GM08714 (cell line): ENCODE results near the gene NEO1.

Experiments used
- H3K4me3 ChIP-seq: fragments of 200-500 bp; sonication (Bioruptor generic); 2 replicates; pipeline ENCODE4 v1.5.1; 2014; ENCODE audit warnings: mild to moderate bottlenecking, low read length, inconsistent platforms
- ZNF274 ChIP-seq: IDR thresholded peaks from 2 replicates; pipeline ENCODE4 v1.6.1; 2012; ENCODE audit warnings: mild to moderate bottlenecking, low read depth, low read length

Gene NEO1, protein sequence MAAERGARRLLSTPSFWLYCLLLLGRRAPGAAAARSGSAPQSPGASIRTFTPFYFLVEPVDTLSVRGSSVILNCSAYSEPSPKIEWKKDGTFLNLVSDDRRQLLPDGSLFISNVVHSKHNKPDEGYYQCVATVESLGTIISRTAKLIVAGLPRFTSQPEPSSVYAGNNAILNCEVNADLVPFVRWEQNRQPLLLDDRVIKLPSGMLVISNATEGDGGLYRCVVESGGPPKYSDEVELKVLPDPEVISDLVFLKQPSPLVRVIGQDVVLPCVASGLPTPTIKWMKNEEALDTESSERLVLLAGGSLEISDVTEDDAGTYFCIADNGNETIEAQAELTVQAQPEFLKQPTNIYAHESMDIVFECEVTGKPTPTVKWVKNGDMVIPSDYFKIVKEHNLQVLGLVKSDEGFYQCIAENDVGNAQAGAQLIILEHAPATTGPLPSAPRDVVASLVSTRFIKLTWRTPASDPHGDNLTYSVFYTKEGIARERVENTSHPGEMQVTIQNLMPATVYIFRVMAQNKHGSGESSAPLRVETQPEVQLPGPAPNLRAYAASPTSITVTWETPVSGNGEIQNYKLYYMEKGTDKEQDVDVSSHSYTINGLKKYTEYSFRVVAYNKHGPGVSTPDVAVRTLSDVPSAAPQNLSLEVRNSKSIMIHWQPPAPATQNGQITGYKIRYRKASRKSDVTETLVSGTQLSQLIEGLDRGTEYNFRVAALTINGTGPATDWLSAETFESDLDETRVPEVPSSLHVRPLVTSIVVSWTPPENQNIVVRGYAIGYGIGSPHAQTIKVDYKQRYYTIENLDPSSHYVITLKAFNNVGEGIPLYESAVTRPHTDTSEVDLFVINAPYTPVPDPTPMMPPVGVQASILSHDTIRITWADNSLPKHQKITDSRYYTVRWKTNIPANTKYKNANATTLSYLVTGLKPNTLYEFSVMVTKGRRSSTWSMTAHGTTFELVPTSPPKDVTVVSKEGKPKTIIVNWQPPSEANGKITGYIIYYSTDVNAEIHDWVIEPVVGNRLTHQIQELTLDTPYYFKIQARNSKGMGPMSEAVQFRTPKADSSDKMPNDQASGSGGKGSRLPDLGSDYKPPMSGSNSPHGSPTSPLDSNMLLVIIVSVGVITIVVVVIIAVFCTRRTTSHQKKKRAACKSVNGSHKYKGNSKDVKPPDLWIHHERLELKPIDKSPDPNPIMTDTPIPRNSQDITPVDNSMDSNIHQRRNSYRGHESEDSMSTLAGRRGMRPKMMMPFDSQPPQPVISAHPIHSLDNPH (N-terminal part only)

DNA sequence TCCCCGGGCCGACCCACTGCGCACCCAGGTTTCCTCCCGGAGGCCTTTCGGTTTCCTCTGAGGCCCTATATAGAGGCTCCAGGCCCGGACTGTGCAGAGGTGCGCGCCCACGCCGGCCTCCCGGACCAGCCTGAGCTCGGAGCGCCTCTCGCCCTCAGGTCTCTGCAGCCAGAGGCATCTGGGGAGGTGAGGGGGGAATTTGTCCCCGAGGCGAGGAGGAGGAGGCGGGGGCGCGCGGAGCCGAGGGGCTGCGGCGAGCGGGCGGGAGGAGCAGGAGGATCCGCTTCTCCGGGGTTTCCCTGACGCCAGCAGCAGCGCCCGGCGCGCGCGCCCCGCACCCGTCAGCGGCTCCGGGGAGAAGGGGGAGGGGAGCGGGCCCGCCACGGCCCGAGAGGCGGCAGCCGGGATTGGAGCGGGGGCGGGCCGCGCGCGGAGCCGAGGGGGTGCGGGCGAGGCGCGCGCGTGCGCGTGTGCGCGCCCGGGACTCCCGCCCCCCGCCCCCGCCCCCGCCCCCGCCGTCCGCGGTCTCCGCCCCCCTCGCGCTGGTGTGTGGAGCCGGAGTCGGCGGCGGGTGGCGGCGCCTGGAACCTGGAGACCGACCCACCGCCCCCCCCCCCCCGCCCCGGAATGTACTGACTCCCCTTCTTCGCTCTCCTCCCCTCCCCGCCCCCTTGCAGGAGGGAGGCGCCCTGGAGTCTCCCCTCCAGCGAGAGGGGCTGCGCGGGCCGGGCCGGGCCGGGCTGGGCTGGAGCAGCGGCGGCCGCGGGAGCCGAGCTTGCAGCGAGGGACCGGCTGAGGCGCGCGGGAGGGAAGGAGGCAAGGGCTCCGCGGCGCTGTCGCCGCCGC, at the start of gene NEO1:
Gene NEO1 (plus strand): TSS at position 657 of the 846 bp plus-strand sequence. CDS start 213 bp downstream, outside the sequence.
- TF ChIP-seq ZNF274, result no peak

DNA sequence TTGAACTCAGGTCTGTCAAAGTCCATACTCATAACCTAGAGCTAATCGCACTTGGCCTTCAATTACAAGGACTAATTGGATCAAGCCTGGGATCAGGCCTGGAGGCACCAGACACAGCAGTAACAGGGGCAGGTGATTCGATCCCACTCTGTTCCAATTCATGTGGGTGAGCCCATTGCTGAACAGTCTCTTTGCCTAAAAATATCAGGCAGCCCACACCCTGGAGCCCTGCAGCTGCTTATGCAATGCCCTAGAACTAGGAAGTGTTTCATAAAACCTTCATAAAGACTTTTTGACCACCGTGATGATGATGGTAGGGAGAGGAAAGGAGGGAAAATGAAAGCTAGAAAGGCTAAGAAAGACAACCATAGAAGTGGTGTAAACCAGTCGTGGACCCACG, 47.8 kb upstream of the NEO1 start:
- no peak overlapping the region for H3K4me3 ChIP-seq
- no peak for TF ChIP-seq ZNF274

More for the DNA sequence above, at the start of gene NEO1:
- peak within 1 kb of the TSS; percentile 81 for H3K4me3 ChIP-seq

DNA sequence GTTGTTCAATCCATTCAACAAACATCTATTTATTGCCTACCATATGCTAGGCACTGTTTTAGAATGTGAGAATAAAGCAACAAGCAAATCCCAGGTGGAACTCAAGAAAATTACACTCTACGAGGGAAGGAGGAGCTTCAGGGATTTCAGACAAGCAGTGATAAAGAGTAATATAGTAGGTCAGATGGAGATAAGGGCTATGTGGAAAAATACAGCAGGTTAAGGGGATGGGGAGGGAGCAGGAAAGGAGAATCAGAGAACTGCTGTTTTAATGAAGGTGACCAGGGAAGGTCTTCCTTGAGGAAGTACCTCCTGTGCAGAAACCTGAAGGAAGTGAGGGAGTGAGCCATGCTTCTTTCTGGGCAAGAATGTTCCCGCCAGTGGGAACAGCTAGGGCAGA, 47.2 kb upstream of the NEO1 start:
- no peak overlapping the region for H3K4me3 ChIP-seq
- TF ChIP-seq ZNF274, result no peak

DNA sequence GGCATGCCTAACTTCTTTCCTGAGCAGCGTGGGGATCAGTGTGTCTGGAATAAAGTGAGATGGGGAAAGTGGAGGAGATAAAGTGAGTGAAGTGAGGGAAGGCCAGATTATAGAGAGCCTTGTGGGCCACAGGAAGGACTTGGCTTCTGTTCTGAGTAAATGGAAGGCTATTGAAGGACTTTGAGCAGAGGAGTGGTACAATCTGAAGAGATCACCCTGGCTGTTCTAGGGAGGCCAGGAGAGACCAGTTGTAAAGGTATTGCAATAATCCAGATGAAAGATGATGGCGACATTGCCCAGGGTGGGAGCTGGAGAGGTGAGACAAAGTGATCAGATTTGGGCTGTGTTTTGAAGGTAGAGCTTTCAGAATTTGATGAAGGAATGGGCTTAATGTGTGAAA, 46.8 kb upstream of the NEO1 start:
- no peak for TF ChIP-seq ZNF274
- H3K4me3 ChIP-seq, result no peak overlapping the region

DNA sequence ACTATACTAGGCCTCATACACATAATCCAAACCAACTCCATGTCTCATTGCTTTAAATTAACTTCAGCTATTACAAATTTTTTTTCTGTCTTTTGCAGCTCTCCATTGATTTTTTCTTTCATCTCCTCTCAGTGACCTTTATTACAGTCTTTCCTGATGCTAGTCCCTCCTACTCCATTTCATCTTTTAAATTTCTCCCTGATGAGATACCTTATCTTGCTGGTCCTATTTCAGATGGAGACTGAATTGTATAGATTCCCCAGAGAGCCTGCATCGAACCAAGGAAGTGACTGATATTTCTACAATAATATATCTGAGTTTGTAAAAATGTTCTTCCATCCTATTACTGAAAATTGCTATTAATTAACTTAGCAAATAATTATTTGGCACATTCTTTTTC, 45.7 kb upstream of the NEO1 start:
- H3K4me3 ChIP-seq, result no peak overlapping the region

DNA sequence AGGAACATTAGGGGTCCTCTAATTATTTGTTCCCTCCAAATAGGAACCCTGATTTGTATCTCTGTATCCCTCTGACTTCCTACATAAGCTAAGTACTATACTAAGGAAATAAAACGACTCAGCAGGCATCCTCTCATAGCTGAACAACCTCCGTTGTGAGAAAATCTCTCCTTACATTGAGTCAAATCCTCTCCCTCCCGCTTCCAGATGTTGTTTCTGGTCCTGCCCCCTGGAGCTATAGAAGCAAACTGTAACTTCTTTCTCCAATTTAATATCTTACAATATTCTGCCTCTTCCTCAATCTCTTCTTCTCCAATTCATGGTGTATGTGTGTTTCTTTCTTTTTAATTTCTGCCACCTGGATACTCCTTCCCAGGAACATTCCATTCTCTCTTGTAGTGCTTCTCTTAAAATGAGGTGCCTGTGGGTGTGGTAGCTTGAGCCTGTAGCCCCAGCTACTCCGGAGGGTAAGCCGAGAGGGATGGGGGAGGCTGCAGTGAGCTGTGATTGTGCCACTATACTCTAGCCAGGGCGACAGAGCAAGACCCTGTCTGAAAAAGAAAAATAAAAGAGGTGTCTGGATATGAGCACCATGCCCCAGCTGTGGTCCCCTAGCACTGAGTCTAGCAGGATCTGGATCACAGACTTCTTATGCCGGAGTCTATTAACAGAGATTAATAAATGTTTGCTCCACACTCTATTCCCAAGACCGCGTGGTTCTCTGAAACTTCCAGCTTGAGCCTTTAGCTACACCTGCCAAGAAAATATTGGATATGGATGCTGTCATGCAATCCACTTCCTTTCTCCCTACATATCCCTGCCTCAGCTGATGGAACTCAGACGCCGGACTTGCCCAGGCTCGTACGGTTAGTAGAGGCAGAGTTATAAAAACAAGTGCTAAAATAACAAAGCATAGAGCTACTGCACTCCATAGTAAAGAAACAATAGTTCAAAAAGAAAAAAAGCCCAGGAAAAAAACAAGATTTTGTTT, 42.9 kb upstream of the NEO1 start:
- no peak for TF ChIP-seq ZNF274
- H3K4me3 ChIP-seq, result no peak overlapping the region

More for the DNA sequence above, 45.7 kb upstream of the NEO1 start:
- TF ChIP-seq ZNF274, result no peak

DNA sequence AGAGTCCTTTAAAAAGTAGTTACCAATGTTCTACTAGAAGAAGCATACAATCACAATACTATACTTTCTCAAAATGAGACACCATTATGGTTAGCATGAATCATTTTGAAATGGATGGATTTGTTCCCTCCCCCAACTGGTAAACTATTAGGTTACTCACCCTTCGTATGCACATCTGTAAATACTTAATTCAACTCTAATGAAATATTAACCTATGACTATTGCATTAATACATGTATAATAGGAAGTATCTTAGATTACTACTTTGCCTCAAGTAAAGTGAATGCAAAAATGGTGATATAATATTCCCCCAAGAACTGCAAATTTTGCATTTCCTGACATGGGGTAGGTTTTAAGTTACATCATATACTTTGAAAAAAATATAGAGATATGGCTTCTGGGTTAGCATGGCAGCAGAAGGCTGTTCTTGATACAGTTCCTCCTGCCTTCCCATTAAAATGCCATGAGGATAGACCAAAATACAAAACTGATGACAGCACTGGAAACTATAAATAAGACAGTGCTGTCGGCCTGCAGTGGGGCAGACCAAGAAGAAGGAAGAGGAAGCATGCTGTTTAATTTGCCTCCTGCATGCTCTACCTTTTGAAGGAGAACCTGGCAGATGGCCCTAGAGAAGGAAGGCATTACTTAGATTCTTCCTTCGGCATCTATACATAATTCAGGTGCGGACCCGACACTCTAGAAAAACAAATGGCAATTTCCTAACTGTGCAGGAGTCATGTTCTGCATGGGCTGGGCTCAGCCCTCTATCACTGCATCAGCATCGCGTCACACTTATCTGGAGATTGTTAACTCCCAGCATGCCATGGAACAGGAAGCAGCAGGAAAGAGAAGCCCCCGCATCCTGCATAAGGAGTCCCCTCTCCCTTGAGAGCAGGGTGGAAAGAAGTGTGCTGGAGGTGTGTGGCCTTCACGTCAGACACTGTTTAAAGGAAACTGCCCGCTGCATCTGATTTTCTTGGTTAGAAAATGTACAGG, 41.8 kb upstream of the NEO1 start:
- no peak for TF ChIP-seq ZNF274
- no peak overlapping the region for H3K4me3 ChIP-seq

DNA sequence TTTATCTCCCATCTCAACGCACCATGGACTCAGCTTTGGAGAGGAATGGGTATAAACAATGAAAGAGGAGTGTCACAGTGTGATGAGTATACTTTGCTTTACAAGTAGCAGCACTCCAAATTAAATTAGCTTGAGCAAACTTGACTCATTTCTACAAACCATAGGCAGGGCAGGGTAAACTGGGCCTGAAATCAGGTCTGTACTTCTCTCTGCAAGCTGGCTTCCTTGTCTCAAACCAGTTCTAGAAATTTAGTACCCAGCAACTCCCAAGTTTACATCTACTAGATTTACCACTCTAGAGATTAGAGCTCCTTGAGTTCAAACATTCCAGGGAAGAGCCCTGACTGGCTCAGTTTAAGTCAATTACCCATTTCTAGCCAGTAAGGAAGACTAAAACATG, 37.4 kb upstream of the NEO1 start:
- TF ChIP-seq ZNF274, result no peak
- H3K4me3 ChIP-seq, result no peak overlapping the region

DNA sequence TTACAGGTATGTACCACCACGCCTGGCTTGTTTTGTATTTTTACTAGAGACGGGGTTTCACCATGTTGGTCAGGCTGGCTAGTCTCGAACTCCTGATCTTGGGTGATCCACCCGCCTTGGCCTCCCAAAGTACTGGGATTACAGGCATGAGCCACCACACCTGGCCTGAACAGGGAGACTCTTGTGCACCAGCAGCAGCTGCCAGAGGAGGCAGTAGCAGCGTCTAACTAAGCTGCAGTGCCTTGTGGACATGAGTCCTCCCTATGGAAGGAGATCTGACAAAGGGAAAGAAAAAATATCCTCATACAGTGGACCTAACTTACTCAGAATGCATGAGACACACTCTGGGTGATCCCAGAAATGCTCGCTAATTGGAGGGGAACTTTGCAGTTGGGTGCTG, 36.8 kb upstream of the NEO1 start:
- no peak for TF ChIP-seq ZNF274
- H3K4me3 ChIP-seq, result no peak overlapping the region

DNA sequence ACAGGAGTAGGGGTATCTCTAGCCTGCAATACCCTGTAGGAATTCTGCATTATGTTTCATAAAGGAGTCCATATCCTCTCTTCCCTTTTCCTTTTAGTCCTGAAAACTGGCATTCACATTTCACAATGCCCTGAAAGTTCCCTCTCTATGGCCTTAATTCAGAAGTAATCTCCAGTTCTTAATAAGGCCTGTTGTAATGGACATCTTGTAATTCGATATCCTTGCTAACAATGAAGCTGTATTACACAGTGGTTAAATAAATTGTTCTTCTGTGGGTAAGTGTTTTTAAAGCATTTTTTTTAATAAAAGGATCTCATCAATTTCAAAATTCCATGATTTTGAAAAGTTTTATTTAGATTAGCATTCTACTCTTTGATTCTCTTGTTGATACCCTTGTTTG, 34.3 kb upstream of the NEO1 start:
- H3K4me3 ChIP-seq, result no peak overlapping the region
- TF ChIP-seq ZNF274, result no peak

DNA sequence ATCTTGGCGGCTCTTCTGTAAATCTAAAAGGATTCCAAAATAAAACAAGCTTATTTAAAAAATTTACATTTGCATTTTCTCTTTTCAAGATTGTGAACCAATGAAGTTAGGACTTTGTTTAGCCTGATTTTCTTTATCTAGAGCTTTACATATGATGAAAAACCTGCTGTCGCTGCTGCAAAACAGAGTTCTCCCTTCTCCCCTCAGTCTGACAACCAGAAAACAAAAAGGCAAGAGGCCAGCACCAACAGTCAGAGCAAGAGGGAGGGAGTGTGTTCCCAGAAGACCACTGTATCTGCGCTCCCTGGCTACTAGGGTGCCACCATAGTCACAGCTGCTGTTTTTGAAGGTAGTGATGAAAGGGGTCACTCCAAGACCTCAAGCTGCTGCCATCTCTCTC, 33.1 kb upstream of the NEO1 start:
- TF ChIP-seq ZNF274, result no peak
- no peak overlapping the region for H3K4me3 ChIP-seq
